HG03342 (cell line): ENCODE results near the gene USP17L26.
"Not testable (repeated sequence)": the region's sequence is repeated elsewhere in the genome, so short reads cannot be mapped to it uniquely, and the experiment has no call there.

Source experiments
- ATAC-seq: cut with Tn5 transposase; IDR thresholded peaks from one replicate; pipeline ENCODE4 v1.9.1; 2021; ENCODE audit warnings: mild to moderate bottlenecking, moderate library complexity; ENCODE audit not compliant: unreplicated experiment

USP17L26 gene, protein sequence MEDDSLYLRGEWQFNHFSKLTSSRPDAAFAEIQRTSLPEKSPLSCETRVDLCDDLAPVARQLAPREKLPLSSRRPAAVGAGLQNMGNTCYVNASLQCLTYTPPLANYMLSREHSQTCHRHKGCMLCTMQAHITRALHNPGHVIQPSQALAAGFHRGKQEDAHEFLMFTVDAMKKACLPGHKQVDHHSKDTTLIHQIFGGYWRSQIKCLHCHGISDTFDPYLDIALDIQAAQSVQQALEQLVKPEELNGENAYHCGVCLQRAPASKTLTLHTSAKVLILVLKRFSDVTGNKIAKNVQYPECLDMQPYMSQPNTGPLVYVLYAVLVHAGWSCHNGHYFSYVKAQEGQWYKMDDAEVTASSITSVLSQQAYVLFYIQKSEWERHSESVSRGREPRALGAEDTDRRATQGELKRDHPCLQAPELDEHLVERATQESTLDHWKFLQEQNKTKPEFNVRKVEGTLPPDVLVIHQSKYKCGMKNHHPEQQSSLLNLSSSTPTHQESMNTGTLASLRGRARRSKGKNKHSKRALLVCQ

DNA sequence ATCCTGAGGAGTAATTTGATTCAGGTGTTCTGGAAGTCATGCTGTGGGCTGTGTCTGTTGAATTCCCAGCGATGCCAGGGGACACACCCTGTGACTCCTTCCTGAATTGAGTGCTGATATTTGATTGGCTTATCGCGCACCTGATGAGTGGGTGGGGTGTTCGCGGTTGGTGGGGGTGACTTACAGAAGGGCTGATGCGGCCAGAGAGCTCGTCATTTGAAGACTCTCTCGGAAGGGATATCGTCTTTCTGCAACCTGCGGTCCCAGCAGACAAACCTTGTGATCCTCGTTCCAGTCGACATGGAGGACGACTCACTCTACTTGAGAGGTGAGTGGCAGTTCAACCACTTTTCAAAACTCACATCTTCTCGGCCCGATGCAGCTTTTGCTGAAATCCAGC, at the start of gene USP17L26:
Gene USP17L26, plus strand, starts transcription at position 301 of the 400 bp plus-strand sequence. Its CDS starts 0 bp downstream, at position 301.
- ATAC-seq = not testable (repeated sequence)

DNA sequence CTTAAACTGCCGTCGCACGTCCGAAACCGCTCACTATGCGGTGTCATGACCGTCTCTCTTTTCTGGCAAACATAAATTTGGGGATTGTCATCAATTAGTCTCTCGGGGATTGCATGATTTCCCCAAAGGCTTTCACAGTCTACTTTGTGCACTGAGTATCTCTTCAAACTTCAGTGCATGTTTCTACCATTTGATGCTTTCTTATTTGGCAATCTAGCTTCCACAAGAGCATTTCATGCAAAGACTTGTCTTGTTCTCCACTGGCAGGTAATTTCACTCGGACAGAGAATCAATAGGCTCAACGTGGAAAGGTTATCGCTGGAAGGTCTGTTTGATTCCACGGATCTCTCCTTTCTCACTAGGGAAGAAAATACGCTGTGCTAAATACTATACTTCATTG, 10.3 kb upstream of the USP17L26 start:
- ATAC-seq = not testable (repeated sequence)

DNA sequence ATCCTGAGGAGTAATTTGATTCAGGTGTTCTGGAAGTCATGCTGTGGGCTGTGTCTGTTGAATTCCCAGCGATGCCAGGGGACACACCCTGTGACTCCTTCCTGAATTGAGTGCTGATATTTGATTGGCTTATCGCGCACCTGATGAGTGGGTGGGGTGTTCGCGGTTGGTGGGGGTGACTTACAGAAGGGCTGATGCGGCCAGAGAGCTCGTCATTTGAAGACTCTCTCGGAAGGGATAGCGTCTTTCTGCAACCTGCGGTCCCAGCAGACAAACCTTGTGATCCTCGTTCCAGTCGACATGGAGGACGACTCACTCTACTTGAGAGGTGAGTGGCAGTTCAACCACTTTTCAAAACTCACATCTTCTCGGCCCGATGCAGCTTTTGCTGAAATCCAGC, 9.6 kb upstream of the USP17L26 start, which contains the start of gene USP17L24:
Gene USP17L24, plus strand, starts transcription at position 301 of the 400 bp plus-strand sequence. Its CDS starts 0 bp downstream, at position 301.
- not testable (repeated sequence) for ATAC-seq

DNA sequence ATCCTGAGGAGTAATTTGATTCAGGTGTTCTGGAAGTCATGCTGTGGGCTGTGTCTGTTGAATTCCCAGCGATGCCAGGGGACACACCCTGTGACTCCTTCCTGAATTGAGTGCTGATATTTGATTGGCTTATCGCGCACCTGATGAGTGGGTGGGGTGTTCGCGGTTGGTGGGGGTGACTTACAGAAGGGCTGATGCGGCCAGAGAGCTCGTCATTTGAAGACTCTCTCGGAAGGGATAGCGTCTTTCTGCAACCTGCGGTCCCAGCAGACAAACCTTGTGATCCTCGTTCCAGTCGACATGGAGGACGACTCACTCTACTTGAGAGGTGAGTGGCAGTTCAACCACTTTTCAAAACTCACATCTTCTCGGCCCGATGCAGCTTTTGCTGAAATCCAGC, 4.8 kb upstream of the USP17L26 start, which contains the start of gene USP17L25:
Gene USP17L25, plus strand, starts transcription at position 301 of the 400 bp plus-strand sequence. Its CDS starts 0 bp downstream, at position 301.
- not testable (repeated sequence) for ATAC-seq

DNA sequence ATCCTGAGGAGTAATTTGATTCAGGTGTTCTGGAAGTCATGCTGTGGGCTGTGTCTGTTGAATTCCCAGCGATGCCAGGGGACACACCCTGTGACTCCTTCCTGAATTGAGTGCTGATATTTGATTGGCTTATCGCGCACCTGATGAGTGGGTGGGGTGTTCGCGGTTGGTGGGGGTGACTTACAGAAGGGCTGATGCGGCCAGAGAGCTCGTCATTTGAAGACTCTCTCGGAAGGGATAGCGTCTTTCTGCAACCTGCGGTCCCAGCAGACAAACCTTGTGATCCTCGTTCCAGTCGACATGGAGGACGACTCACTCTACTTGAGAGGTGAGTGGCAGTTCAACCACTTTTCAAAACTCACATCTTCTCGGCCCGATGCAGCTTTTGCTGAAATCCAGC, 4.6 kb downstream of the USP17L26 start, which contains the start of gene USP17L5:
Gene USP17L5, plus strand, starts transcription at position 301 of the 400 bp plus-strand sequence. Its CDS starts 0 bp downstream, at position 301.
- not testable (repeated sequence) for ATAC-seq

DNA sequence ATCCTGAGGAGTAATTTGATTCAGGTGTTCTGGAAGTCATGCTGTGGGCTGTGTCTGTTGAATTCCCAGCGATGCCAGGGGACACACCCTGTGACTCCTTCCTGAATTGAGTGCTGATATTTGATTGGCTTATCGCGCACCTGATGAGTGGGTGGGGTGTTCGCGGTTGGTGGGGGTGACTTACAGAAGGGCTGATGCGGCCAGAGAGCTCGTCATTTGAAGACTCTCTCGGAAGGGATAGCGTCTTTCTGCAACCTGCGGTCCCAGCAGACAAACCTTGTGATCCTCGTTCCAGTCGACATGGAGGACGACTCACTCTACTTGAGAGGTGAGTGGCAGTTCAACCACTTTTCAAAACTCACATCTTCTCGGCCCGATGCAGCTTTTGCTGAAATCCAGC, 9.4 kb downstream of the USP17L26 start, which contains the start of gene USP17L27:
Gene USP17L27, plus strand, starts transcription at position 301 of the 400 bp plus-strand sequence. Its CDS starts 0 bp downstream, at position 301.
- not testable (repeated sequence) for ATAC-seq

DNA sequence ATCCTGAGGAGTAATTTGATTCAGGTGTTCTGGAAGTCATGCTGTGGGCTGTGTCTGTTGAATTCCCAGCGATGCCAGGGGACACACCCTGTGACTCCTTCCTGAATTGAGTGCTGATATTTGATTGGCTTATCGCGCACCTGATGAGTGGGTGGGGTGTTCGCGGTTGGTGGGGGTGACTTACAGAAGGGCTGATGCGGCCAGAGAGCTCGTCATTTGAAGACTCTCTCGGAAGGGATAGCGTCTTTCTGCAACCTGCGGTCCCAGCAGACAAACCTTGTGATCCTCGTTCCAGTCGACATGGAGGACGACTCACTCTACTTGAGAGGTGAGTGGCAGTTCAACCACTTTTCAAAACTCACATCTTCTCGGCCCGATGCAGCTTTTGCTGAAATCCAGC, 14.1 kb downstream of the USP17L26 start, which contains the start of gene USP17L28:
Gene USP17L28, plus strand, starts transcription at position 301 of the 400 bp plus-strand sequence. Its CDS starts 0 bp downstream, at position 301.
- not testable (repeated sequence) for ATAC-seq

DNA sequence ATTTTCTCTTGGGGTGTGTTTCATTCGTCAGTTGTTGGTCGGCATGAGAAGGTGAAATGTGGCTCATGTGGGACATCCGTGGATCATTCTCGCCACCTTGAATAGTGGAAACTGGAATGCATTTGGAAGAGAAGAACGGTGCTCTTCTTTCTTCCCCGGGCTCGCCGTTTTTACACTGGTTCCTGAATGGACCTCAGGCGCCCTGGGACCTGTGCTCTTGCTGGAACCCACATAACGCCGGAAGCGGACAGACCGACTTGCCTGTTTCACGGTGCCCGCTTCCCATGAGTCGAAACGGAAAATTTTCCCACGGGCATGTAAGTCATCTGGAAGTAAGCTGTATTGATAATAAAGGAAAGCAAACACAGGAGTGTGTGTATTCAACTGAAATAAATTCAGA, 16.4 kb downstream of the USP17L26 start:
- ATAC-seq = not testable (repeated sequence)

DNA sequence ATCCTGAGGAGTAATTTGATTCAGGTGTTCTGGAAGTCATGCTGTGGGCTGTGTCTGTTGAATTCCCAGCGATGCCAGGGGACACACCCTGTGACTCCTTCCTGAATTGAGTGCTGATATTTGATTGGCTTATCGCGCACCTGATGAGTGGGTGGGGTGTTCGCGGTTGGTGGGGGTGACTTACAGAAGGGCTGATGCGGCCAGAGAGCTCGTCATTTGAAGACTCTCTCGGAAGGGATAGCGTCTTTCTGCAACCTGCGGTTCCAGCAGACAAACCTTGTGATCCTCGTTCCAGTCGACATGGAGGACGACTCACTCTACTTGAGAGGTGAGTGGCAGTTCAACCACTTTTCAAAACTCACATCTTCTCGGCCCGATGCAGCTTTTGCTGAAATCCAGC, 18.9 kb downstream of the USP17L26 start, which contains the start of gene USP17L29:
Gene USP17L29, plus strand, starts transcription at position 301 of the 400 bp plus-strand sequence. Its CDS starts 0 bp downstream, at position 301.
- not testable (repeated sequence) for ATAC-seq

DNA sequence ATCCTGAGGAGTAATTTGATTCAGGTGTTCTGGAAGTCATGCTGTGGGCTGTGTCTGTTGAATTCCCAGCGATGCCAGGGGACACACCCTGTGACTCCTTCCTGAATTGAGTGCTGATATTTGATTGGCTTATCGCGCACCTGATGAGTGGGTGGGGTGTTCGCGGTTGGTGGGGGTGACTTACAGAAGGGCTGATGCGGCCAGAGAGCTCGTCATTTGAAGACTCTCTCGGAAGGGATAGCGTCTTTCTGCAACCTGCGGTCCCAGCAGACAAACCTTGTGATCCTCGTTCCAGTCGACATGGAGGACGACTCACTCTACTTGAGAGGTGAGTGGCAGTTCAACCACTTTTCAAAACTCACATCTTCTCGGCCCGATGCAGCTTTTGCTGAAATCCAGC, 28.4 kb downstream of the USP17L26 start, which contains the start of gene USP17L30:
Gene USP17L30, plus strand, starts transcription at position 301 of the 400 bp plus-strand sequence. Its CDS starts 0 bp downstream, at position 301.
- not testable (repeated sequence) for ATAC-seq

DNA sequence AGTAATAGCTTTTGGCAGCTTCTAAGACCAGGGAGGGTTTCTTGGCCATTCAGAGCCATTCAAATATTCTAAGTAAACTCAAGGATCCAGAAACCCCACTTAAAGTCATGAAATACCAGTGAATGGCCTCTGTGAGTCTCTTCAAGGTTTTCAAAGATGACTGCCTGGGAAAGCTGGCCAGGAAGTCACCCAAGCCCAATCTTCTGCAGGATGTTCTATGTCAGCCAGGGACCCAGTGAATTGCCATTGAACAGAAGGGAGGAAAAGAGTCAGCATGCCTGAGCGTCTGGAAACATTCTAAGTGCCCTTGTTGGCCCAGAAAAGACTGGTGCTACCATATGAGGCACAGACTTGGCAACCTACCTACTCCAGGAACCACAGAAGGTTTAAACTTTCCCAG, 45.4 kb downstream of the USP17L26 start:
- not testable (repeated sequence) for ATAC-seq

DNA sequence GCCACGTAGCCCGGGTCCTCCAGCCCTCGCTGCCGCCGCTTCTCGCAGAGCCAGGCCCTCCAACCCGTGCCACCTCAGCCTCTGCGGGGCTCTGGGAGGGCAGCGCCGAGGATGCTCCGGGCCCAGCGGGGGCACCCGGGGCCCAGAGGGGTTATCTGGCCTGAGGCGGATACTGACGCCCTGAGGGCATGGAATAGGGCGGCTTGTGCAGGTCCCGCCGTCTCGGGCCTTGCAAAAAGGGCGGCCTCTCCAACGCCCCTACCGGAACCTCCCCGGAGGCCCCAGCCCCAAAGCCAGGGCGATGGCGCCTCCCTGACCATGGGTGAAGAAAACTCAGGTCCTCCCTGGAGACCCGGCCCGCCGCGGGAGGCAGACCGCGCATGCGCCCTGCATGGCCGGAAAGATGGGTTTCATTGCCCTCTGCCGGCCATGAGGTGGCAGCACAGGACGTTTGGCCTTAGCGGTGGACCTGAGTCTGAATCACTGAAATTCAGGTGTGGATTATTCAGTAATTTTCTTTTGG, 46.6 kb downstream of the USP17L26 start:
- ATAC-seq = not testable (repeated sequence)

DNA sequence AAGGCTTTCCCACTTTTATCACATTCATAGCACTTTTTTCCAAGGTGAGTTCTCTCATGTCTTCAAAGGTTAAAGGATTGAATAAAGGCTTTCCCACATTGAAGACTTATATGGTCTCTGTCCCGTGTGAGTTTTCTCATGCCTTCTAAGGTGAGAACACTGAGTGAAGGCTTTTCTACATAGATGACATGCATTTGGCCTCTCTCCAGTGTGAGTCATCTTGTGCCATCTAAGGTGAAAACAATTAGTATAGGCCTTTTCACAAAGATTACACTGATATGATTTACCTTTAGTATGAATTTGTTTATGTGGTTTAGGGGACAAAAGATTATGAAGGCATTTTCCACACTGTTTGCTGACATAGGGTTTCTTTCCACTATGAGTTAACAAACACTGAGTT, 49.7 kb downstream of the USP17L26 start:
- ATAC-seq = no peak
